Stimulated activated CD4-positive, alpha-beta T cell treated with anti-CD3 and anti-CD28 coated beads, Interleukin-12 subunit alpha, Interleukin-12 subunit beta, amount 100 ng/mL, for 24 hours (primary cell): ENCODE results near the gene GALM.

Experiments used
- DNase-seq, 2 experiments: peaks; one replicate each; pipeline ENCODE4 v3.0.0-alpha.2; 2020; ENCODE audit warnings: low read depth in 2 of 2

GALM gene

GRCh38 chr2:38765551-38765950, 99.6 kb downstream of the GALM start:
- no peak for DNase-seq

DNA sequence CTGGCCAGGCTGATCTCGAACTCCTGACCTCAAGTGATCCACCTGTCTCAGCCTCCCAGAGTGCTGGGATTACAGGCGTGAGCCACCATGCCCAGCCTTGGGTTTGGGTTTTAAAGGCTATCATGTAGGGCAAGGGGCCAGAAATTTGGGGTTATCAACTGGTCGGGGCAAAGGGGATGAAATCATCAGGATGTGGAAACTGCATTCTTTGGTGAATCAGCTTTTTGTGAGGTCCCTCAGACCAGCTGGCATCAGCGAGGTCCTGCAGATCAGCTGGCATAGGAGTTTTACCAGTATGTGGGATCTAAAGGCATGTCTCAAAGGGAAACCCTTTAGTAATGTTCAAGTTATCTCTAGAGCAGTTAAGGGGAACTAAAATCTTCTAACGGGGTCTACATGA, 105.7 kb downstream of the GALM start:
- DNase-seq, result no peak

- no peak for DNase-seq
Measured at GRCh38 chr2:38775097-38775920, 109.4 kb downstream of the GALM start.

GRCh38 chr2:38775921-38776225, 110.0 kb downstream of the GALM start:
- no peak for DNase-seq

DNA sequence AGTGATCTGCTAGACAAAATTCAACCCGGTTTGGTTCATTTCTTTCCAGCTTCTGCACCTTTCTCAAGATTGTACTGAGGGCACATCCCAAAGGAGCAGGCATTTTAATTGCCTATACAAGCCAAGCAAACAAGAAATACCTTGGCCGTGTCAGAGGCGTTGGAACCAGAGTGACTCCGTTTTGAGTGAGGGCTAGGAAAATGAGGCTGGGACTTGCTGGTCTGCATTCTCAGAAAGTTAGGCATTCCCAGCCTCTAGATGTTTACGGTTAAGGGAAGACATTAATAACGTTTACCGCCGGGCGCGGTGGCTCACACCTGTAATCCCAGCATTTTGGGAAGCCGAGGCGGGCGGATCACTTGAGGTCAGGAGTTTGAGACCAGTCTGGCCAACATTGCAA, 110.6 kb downstream of the GALM start:
- DNase-seq, result no peak

DNA sequence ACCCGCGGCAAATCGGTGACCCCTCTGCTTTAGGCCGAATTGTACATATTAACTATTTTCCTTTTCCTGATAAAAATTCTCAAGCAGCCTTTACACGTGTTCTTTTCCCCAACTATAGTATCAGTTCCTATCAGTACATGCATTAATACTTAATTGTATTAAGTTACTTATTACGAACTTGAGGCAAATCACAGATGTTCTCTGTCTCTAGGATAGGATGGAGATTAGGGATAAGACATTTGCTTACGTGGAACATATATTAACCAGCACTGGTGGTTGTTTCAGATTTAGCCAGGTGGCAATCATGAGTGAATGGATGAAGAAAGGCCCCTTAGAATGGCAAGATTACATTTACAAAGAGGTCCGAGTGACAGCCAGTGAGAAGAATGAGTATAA, 112.8 kb downstream of the GALM start:
- DNase-seq, result no peak

DNA sequence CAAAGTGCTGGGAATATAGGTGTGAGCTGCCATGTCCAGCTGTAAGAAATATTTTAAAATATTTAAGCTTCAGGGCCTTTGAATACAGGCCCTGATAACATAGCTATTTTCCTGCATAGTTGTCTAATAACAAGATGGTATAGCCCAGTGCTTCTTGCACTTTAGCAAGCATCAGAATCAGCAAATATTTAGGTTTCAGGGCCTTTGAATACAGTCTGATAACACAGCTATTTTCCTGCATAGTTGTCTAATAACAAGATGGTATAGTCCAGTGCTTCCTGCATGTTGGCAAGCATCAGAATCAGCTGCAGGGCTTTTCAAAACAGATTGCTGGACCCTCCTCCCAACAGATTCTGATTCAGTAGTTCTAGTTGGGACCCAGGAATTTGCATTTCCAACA, 117.7 kb downstream of the GALM start:
- no peak for DNase-seq
